Uterus (tissue), 2 donors: ENCODE measurements around the gene SH3PXD2A.

Experiments used
- CTCF ChIP-seq, 4 experiments: fragments of 200-600 bp in 2 of 4; fragments of 450-650 bp in 2 of 4; sonication (generic) in 2 of 4; IDR thresholded peaks; one replicate each; pipeline ENCODE4 v1.5.1; 2016 to 2019; ENCODE audit warnings: antibody characterized with exemption in 4 of 4, mild to moderate bottlenecking in 2 of 4, moderate library complexity in 1 of 4
- POLR2A ChIP-seq, 2 donors: fragments of 450-650 bp; IDR thresholded peaks; one replicate each; pipeline ENCODE4 v1.6.1; 2016; ENCODE audit warnings: antibody characterized with exemption in 2 of 2, mild to moderate bottlenecking in 1 of 2, moderate library complexity in 1 of 2

- TF ChIP-seq CTCF (IDR thresholded peaks at IDR 0.05) (no peak), POLR2A (IDR thresholded peaks at IDR 0.05) (no peak)
Measured at GRCh38 chr10:103841519-103841918, 13.9 kb downstream of the SH3PXD2A start.
